GM18526 (cell line): ENCODE measurements around the gene PACSIN2.

Experiments used
- POLR2A ChIP-seq: IDR thresholded peaks from 3 replicates; pipeline ENCODE4 v1.6.1; 2011; ENCODE audit not compliant: insufficient read length; ENCODE audit errors: extremely low read depth

The PACSIN2 gene

DNA sequence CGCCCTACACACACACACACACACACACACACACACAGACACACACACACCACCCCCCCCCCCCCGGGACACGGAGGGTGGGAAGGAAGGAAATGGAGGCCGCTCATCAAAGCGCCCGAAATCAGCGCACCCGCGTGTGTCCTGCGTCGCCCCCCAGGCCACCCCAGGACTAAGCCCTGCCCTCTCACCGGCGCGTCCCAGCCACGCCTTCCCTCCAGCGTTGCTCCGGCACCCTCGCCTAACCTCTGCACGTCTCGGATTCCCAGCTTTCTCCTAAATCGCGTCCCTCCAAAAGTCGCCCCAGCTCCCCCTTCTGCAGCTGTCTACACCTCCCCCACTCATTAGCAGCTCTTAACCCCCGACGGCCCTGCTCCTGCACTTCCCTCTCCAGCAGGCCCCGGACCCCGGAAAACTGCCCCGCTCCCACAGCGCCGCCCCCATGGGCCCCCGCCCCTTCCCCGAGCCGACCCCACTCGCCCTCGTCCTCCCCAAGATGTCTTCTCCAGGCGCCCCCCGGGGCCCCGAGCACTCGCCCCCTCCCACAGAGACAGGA lies 557 bp downstream of the PACSIN2 start:
- no peak for TF ChIP-seq POLR2A

DNA sequence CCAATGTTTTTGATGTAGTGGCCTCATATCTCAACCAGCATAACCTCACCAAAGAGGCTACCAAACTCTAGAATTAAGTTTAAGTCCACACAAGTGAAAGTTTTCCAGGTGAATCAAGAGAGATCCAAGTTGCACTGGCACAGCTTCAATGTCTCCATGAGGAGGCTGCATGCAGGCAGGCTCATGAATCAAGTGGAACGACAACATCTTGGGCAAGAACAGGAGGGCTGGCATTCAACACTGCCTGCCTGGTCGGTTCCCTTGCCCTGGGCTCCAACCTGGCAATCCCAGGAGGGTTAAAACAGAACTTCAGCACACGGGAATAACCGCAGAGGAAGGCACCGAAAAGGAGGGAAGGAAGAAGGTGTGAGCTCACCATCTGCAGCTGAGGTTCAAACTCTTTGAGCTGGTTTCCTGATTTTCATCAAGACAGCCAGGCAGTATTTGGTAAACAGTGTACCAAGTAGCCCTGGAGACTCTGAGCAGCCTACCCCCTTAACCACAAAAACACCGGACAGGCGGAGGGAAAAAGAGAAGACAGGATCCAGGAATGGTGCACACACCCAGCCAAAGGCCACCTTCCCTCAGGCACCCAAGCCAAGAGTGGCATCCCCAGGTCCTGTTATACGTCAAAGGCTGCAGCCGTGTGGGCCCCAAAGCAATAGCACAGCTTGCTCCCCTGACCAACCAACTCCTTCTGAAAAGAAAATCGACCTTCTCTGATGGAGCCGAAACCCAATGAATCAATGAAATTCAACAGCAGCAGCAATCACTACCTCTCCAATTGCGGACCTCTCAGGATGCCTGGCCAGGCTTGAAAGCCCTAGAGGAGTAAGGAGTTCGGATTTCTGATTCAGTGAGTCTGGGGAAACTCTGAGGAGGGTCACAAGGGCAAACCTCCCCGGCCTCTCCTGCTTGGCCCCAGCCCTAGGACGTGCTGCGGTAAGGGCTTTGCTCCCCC lies 1.3 kb downstream of the PACSIN2 start:
- TF ChIP-seq POLR2A, result no peak

DNA sequence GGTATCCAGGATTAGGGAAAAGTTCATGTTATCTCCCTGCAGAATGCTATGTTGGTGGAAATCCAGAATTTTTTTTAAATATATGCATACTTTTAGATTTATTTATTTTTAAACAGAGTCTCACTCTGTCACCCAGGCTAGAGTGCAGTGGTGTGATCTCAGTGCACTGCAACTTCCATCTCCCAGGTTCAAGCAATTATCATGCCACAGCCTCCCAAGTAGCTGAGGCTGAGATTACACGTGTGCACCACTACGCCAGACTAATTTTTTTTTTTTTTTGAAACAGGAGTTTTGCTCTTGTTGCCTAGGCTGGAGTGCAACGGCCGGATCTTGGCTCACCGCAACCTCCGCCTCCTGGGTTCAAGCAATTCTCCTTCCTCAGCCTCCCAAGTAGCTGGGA lies 2.6 kb downstream of the PACSIN2 start:
- no peak for TF ChIP-seq POLR2A

DNA sequence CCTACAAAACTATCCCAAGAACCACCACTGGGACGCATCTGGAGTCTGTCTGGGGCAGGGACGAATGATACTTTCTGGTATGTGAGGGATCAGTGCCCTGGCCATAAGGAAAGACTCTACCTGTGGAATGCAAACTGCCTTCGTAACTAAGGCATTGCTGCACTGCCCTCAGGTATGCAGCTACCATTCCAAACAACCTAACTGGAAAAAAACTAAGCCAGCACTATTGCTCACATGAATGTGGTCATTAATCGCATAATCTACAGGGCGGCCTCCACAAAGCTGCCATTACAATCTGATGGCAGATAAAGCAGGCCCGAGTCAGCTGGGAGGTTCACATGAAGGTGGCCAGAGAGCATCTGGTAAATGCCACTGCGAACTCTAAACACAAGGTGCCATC lies 3.9 kb downstream of the PACSIN2 start:
- no peak for TF ChIP-seq POLR2A

DNA sequence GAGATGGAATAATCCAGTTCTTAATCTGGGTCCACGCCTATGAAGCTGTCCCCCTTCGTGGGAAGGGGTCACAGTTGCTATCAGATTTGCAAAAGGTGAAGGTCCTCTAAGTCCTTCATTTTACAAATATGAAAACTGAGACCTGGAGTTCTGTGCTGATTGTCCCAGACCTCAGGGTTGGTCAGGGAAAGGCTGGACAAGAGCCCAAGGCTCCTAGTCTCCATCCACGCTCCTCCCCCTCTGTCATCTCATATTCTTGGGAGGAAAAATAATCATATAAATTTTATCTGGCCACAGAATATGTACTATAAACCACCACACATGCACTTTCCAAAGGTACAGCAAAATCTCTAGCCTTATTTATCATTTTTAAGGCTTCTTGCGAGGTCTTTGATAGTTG lies 5.5 kb downstream of the PACSIN2 start:
- TF ChIP-seq POLR2A, result no peak

DNA sequence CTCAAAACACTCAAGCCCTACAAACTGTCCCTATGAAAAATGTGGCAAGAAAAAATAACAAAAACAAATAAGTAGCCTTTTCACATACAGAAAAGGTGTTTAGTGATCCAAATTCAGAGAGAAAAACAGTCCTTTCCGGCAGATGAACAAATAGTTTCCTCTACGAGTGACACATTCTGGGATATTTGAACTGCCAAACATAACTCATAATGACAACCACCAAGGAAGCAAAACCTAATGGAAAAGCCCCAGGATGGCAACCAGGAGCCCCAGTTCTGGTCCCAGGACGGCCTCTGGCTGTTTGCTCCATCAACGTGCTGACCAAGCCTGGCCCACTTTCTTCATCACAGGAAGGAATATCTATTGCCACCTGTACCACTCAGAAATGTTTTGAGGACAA lies 6.0 kb downstream of the PACSIN2 start:
- no peak for TF ChIP-seq POLR2A

DNA sequence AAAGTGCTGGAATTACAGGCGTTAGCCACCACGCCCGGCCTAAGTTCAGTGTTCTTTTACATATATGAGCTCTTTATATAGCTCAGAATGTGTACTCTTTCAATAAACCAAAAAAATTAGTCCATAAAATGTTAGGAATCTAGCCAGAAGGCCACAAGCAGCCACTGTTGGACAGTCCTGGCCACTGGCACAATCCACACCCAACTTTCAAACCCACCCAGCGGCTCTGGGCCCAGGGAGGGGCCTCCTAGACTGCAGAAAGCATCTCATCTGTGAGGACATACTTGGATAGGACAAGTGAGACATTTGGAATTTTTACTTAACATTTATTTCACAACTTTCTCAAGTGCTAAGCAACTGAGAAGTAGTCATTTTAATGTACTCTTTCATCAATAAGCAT lies 6.4 kb downstream of the PACSIN2 start:
- no peak for TF ChIP-seq POLR2A

DNA sequence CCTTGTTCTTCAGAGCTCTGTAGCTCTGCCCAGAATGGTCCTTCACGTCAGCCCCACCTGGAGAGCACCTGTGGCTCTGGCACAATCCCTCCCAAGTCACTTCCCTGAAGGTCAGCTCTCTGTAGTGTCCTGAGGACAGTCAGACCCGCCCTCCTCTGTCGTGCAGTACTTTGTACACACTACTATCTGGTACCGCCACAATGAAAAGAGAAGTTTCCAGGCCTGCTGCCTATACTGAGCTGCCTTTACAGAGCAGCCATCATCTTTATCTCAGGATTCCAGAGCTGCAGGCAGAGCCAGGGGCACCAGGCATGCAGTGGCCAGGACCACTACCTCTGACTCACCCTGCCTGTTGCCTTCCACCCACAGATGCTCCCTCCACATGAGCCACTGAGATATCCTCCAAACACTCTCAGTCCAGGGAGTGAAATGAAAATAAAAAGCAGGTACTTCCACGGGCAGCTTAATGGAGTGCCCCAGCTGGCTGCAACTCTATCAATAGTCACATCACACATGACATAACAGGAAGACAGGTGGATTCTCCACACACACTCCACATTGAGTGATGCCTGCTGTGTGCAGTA lies 7.3 kb downstream of the PACSIN2 start:
- no peak for TF ChIP-seq POLR2A

DNA sequence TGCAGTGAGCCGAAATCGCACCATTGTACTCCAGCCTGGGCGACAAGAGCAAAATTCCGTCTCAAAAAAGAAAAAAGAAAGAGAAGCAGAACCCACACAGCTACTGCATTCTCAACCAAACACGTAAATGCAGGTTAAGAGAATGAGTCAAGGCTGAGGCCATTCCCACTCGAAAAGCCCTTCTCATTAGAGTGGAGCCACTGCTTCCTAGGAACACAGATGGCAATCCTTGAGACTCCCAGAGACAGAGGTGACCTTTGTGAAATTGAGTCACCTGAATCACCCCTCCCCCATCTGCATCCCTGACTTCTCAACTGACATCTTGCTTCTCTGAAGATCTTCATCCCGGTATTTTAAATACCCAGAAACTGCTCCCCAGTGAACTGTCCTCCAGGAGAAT lies 8.2 kb downstream of the PACSIN2 start:
- TF ChIP-seq POLR2A, result no peak

DNA sequence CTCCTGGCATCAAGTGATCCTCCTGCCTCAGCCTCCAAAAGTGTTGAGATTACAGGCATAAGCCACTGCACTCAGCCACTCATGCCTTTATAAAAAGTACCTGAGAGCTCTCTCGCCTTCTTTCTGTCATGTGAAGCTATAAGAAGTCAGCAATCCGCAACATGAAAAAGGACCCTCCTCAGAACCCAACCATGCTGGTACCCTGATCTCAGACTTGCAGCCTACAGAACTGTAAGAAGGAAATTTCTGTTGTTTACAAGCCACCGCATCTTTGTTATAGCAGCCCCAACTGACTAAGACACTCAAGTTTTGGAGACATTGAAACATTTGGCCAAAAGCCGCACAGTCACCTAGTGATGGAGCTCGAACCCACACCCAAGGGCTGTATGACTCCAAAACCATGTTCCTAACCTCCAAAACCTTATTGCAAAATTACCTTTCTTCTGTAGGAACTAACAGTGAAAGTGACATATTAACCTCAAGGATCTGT lies 8.9 kb downstream of the PACSIN2 start:
- no peak for TF ChIP-seq POLR2A

DNA sequence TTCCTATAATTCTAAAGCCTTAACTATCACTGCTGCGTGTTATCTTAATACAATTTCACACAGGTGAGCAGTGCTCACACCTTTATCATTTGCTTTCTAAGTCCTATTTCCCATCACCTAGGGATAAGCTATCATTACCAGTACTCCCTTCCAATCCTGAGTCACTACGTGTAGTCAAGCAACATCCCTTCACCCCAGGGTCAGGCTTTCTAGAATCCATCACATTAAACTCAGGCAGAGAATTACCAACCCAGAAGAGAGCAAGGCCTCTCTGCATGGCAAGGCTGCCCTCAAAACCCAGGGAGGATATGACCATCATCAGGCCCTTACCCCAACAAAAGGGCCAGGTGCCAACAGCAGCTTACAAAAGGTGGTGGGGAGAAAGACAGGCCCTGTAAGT lies 9.8 kb downstream of the PACSIN2 start:
- TF ChIP-seq POLR2A, result no peak

DNA sequence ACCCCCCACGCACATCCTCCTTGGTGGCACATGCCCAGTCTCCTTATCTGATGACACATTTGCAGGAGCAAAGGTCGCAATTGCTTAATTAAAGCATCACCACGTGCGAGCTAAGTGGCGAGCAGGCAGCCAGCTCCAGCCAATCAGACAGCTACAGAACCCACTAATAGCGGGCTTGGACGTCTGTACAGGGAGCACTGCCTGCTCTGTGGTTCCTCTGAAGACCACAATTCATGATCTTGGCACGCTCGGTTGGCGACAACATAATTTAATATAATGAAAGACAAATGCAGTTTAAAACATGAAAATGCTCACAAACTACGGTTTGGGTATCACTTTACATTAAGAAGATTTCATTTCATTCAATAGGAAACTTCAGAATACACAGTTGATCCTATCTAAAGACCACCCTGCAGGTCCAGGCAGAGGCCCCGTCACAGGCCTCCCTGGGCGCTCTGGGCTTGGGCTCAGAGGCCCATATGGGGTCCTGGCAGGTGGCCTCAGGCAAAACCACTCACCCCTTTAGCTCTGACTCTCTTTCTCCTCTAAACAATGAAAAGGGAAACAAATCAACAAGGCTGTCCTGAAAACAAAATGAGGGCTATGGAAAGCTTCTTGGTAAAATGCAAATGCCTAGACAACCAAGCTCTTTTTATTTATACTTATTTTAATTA lies 10.4 kb downstream of the PACSIN2 start:
- TF ChIP-seq POLR2A, result no peak

DNA sequence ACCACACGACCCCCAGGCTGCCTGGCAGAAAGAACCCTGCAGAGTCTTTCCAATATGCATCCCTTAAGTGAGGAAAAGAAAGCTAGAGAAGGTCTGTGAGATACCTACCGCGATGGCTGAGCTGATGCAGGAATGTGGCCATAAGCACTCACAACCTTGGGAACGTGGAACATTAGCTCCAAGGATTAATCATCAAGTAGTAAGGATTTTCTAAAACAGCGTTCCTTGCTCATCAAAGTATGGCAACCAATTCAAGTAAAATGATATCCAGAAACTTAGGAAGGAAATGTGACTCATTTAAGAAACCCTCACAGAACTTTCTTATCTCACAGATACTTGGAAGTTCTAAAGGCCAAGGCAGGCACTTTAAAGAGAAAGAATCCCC lies 12.8 kb downstream of the PACSIN2 start:
- no peak for TF ChIP-seq POLR2A

DNA sequence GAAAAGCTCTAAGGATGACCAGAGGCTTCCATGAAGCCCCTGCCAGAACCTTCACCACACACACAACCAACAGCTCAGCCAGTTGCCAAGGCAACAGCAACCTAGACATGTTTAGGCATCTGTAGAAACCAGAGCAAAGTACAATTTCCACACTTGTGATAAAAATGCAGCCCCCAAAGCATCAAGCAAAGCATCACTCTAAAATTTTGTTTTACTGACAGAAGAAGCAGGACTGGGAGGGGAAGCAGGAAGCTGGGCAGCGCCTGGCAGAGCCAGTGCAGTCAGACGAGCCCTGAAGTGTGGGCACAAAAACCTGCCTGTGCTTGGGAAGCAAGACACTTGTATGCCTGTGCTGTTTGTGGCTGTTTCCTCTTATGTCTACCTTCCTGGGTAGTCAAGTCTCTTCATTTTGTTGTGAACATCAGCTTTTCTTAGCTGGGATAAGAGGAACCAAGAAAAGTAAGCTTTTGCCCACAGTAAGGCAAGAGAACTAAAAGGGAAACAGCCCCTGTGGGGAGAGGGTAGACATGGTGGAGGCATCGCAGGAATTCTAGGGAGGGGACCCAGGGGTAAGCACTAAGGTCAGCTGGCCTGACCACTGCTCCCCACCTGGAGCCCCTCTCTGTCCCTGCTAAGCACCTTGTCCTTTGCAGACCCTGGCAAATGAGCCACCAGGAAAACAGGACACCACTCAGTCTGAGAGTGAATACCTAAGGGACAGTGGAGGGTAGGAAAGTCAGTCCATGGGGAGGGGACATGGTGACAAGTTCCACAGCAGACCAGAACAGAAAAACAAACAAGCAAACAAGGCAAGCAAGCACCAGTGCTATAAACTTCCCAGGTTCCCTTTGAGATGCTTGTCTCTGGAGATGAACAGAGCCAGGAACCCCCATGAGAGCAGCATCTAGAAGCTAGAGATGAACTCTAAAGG lies 13.4 kb downstream of the PACSIN2 start:
- no peak for TF ChIP-seq POLR2A
